Esophagus mucosa (tissue), 1 donor: ENCODE data around the gene BRMS1L. TPM values are rescaled to one million over a fixed set of nuclear protein-coding genes. Genes with fewer than 3 reads are reported as not detected.
"Not testable (repeated sequence)": the region's sequence is repeated elsewhere in the genome, so short reads cannot be mapped to it uniquely, and the experiment has no call there.

Experiments used
- ATAC-seq: fragments of 200-7000 bp; cut with Tn5 transposase; one replicate; pipeline ENCODE4 v1.9.1; 2020
- total RNA-seq: library from RNA; stranded (reverse); gene quantifications from one replicate; pipeline ENCODE4 v1.2.4, GENCODE V29; 2023
- donor health status: DM: yes; HTN: yes; CAD: no.

BRMS1L gene
- 6.9 TPM for total RNA-seq

- peak; percentile 98 for ATAC-seq
These were observed at the start of gene BRMS1L for GRCh38 chr14:35826218-35826951. BRMS1L (plus strand) TSS chr14:35826338; CDS start chr14:35826517, 179 bp downstream.

GRCh38 chr14:35776823-35777222, 49.3 kb upstream of the BRMS1L start:
- no peak for ATAC-seq

- not testable (repeated sequence) for ATAC-seq
These were observed 48.6 kb upstream of the BRMS1L start for GRCh38 chr14:35777550-35777949.

- no peak for ATAC-seq
These were observed 46.8 kb upstream of the BRMS1L start for GRCh38 chr14:35779368-35779767.

- ATAC-seq, result no peak
These were observed 42.4 kb upstream of the BRMS1L start for GRCh38 chr14:35783699-35784098.

GRCh38 chr14:35786856-35787255, 39.3 kb upstream of the BRMS1L start:
- ATAC-seq, result no peak

- ATAC-seq, result no peak
These were observed 36.5 kb upstream of the BRMS1L start for GRCh38 chr14:35789651-35790050.

- no peak for ATAC-seq
These were observed 28.3 kb upstream of the BRMS1L start for GRCh38 chr14:35797796-35798195.

GRCh38 chr14:35806006-35806907, 19.9 kb upstream of the BRMS1L start:
- ATAC-seq, result no peak

GRCh38 chr14:35807131-35807961, 18.8 kb upstream of the BRMS1L start:
- ATAC-seq, result no peak

- ATAC-seq, result peak; percentile 63
These were observed 18.0 kb upstream of the BRMS1L start for GRCh38 chr14:35808076-35808637.

GRCh38 chr14:35808638-35809563, 17.2 kb upstream of the BRMS1L start, which contains the start of gene RALGAPA1:
RALGAPA1 (minus strand) TSS chr14:35809295; CDS start chr14:35808835, 460 bp downstream.
- peak; percentile 99 for ATAC-seq

GRCh38 chr14:35809597-35809996, 16.5 kb upstream of the BRMS1L start:
- no peak for ATAC-seq

- no peak for ATAC-seq
These were observed 15.2 kb upstream of the BRMS1L start for GRCh38 chr14:35810963-35811362.

- peak; percentile 43 for ATAC-seq
These were observed 11.7 kb upstream of the BRMS1L start for GRCh38 chr14:35814371-35815005.

- ATAC-seq, result peak; percentile 35
These were observed 7.6 kb upstream of the BRMS1L start for GRCh38 chr14:35818346-35819115.

GRCh38 chr14:35819591-35820540, 6.3 kb upstream of the BRMS1L start:
- ATAC-seq, result no peak
